ENCODE data around the gene AACS.

DNA sequence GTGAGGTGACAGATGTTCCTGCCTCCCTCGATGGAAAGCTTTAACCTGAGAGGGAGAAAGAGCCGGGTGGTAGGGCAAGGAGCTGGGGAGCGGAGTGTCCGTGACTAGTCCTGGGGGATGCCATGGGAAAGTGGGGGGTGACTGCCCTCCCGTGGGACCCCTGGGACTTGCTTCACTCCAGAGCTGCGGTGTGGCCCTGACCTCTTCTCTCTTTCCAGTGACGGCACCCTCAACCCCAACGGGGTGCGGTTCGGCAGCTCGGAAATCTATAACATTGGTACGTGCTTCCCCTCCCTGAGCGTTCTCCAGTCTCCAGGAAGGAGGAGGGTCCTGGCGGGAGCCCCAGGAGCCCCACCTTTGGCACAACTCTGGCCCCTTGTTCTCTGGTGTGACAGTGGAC, 69.3 kb downstream of the AACS start:
- no peak for TF ChIP-seq EZH2 (IDR thresholded peaks at IDR 0.05; ENCODE audit: borderline replicate concordance)
- TF ChIP-seq, protein P1, sequence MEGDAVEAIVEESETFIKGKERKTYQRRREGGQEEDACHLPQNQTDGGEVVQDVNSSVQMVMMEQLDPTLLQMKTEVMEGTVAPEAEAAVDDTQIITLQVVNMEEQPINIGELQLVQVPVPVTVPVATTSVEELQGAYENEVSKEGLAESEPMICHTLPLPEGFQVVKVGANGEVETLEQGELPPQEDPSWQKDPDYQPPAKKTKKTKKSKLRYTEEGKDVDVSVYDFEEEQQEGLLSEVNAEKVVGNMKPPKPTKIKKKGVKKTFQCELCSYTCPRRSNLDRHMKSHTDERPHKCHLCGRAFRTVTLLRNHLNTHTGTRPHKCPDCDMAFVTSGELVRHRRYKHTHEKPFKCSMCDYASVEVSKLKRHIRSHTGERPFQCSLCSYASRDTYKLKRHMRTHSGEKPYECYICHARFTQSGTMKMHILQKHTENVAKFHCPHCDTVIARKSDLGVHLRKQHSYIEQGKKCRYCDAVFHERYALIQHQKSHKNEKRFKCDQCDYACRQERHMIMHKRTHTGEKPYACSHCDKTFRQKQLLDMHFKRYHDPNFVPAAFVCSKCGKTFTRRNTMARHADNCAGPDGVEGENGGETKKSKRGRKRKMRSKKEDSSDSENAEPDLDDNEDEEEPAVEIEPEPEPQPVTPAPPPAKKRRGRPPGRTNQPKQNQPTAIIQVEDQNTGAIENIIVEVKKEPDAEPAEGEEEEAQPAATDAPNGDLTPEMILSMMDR (IDR thresholded peaks at IDR 0.05; ENCODE audit: poor library complexity): no peak

Data from hepatocyte (in vitro differentiated cells).